Stimulated activated CD8-positive, alpha-beta memory T cell treated with anti-CD3 and anti-CD28 coated beads, Interleukin-15, amount 100 ng/mL, for 1 hour (primary cell): ENCODE data around the gene CAMTA1.

ENCODE experiments used
- DNase-seq: peaks from one replicate; pipeline ENCODE4 v3.0.0-alpha.2; 2020; ENCODE audit warnings: low read depth

Gene CAMTA1

DNA sequence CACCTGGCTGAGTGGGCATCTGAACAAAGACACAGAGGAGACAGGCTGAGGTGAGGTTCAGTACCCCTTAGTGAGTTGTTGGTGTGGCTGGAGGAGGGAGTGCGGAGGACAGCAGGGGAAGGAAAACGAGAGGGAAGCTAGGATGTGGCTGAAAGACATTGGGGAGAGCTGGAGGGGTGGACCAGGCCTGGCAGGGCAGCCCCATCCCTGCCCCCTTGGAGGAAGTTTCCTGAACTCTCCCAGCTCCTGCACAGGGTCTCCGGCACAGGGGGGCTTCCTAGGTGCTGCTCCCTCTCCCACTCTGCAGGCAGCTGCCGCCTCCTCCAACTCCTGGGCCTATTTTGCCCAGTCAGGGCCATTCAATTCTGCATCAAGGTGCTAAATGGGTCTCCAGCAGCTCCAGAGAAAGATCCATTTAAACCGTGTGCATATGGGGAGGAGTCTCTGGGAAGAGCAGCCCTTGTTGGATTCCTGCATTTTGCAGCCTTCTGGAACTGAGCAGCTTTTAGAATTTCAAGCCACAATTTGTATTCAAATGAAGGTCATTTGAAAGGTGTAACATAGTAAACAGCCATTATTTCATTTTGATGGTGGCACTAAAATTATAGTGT is 193.9 kb downstream of the CAMTA1 start:
- DNase-seq = no peak

DNA sequence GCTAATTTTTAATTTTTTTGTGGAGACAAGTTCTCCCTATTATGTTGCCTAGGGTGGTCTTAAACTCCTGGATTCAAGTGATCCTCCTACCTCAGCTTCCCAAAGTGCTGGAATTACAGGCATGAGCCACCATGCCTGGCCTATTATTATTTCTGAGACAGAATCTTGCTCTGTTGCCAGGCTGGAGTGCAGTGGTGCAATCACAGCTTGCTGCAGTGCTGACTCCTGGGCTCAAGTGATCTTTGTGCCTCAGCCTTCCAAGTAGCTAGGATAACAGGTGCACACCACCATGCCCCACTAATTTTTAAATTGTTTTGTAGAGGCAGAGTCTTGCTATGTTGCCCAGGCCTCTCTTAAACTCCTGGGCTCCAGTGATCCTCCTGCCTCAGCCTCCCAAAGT is 196.3 kb downstream of the CAMTA1 start:
- no peak for DNase-seq

DNA sequence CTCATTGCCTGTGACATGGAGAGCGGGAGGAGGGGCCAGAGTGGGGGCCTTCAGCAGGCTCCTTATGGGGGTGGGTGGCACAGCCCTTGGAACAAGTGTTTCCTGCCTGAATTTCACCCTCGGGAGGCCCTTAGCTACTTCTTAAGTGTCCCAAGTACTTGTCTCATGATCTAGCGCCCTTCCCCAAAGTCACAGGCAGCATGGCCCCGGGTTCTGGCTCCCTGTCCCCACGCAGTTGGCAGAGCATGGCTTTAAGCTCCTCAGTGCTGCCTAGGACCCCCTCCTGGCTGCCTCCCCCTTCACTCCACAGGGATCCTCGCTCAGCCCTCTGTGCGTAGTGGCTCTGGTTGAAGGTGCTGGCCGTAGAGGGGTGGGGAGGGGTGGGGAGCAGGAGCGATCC is 197.2 kb downstream of the CAMTA1 start:
- DNase-seq = no peak

DNA sequence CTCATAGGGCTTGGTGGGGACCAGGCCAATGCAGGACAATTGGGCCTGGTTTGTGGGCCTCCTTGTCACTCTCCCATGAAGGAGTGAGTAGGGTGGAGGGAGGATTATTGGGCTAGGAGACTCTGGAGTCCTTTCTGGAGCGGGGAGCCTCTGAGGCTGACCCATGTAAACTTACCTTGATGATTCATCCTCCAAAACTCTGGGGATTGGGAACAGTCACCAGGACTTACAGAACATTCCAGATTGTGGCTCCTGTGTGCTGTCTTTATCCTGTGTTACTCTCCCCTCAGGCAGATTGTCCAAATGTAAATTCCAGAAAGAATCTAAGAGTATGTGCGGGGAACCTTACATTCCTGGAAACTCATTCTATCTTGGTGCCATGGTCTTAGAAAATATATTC is 197.6 kb downstream of the CAMTA1 start:
- DNase-seq = no peak

DNA sequence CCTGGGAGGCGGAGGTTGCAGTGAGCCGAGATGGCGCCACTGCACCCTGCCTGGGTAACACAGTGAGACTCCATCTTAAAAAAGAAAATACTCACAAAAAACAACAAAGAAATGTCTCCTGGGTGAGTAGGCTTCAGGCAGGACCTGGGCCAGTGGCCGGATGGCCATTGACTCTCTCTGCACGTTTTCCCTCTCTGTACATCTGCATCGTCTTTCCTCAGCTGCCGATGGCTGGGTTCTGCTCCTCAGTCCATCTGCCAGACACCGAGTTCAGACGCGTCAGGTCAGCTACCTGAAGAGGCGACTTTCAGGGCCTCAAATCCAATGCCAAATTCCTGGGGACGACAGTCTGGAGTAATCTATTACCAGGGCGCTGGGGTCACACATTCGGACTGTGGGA is 199.3 kb downstream of the CAMTA1 start:
- DNase-seq = no peak

DNA sequence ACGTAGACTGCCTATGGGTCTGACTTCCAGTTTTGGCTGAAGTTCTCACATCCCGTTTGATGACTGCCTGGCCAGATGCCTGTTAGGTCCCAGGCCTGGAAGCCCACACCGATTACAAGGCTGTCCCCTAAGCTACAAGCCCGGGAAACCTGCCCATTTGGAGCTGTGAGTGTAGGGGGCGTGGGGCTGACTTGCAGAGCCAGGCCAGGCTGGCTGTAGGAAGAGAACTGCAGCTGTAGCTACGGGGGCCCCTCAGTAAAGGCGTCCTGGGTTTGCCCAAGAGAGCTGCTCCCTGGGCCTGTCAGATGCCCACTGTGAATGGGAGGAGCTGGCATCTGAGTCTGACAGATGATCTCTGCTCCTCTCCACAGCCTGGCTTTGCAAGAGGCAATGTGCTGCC is 199.7 kb downstream of the CAMTA1 start:
- DNase-seq = no peak

DNA sequence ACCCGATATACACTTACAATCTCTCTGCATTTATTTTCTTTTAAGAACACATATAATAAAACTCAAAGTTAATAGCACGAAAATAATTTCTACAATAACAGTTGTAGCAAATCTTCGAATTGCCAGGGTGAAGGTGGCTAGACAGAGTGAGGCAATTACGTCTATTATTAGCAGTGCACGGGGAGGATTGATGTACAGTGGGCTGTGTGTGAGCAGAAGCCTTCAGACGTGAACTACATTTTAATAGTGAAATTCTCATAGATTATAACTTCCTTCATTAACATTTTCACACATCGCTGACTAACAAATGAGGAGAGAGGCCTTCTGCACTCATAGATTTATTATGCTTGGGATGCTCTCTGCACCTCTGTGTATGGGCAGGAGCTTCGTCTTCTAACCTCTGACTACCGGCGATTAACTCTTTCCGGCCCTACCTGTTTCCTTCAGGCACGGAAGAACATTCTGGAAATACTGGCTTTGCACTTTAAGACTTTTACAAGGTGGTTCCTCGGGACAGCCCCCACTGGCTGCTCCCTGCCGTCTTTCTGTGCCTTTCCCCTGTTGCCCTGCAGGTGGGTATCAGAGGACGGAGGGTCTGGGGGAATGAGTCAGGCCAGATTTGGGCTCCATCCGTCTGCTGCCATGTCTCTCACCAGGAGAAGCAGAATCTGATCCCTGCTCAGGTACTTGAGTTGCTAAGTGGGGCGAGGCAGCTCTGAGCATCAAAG is 200.5 kb downstream of the CAMTA1 start:
- DNase-seq = no peak

DNA sequence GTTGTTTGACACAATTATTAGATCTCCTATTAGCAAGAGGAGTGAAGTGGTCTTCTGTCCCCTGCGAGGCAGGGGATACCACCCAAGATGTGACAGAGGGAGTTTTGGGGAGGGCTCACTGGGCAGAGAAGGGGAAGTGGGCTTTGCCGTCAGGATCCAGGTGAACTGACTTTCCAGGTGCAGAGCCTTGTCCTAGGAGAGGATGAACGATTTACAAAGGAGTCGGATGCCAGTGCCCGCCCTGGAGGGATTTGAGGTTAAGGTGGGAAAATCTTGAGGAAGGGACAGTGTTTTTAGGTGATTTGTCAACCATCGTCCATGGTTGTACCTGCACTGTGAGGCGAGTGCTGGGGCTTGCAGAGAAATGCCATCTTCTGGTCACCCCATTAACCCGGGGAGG is 201.0 kb downstream of the CAMTA1 start:
- no peak for DNase-seq

DNA sequence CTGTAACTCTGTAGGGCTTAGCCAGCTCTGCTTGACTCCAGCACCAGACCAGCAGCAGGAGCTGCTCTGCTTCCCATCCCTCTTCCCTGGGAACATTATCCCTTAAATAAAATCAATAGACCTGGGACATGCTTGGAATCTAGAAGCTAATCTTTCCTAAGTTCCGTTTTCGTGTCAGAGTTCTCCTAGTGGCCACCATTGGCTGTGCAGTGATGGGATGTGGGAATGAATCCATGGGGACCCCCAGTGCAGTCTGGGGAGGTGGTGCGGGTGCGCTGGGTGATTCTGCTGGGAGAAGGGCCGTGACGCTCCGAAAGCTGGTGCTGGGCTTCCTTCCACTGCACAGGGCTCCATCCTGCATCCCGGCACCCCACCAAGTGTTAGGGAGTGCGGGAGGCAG is 202.7 kb downstream of the CAMTA1 start:
- DNase-seq = no peak

DNA sequence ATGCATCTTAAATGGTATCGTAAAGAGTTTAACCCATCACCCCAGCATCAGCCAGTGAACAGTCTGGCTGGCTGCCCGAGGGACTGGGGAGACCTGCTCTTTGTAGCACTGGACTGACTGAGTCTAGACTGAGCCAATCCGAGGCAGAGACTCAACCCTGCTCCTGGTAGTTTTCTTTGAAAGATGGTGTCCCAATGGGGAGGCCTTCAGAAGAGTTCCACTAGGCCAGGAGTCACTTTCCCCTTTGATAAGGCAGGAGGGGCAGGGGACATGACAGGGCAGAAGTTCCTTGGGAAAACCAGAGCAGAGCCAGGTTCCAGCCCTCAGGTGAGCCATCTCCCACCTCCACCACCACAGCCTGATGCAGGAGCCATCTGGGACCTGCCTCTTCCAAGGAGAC is 203.5 kb downstream of the CAMTA1 start:
- DNase-seq = no peak

DNA sequence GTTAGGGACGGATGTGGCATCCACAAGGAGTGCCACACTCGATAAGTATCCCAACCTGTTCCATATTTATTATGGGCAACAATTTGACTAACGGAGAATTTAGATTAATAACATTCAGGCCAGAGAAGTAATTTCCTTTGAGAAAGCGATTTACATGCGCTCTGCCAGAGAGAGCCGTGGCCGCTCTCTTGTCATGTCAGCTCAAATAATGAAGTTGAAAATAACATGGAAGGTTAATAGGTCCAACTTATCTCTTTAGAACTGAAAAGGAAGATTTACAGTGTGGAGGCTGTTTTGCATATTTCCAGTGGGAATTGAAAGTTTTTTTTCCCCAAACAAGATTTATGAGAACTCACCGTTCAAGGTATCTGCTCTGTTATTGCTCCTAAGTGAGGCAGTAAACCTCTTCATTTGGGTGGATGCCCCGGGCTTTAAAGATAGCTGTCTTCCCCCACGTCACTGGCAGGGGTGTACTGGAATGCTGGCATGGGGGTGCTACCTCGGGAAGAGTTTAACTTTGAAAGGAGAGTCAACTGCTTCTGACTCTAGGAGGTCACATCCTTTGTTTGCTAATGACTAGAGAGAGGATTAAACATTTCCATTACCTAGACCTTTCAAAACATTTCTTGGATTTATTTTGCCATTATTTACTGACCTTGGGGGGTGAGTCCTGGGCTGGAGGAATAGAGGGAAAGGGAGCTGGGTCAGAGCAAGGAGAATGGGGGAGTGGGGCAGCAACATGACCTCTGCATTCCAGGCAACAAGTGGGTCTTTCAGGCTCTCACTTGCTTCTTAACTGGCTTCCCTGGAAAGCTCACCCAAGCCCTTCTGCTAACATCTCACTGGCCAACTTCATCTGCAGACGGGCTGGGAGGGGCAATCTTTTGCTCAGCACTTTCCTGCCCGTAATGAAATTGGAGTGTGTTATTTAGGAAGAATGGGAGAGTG is 204.2 kb downstream of the CAMTA1 start:
- no peak for DNase-seq

DNA sequence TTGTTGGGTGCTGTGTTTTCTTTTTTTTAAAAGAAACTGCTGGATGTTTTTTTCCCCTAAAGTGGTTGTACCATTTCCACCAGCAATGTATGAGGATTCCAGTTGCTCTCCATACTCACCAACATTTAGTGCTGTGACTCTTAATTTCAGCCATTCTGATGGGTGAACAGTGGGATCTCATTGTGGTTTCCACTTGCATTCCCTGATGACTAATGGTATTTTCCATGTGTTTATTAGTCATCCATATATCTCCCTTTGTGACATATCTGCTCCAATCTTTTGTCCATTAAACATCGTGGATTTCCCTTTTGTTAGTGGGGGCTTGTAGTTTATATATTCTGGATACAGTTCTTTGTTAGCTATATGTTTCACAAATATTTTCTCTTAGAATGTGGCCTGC is 206.0 kb downstream of the CAMTA1 start:
- no peak for DNase-seq

DNA sequence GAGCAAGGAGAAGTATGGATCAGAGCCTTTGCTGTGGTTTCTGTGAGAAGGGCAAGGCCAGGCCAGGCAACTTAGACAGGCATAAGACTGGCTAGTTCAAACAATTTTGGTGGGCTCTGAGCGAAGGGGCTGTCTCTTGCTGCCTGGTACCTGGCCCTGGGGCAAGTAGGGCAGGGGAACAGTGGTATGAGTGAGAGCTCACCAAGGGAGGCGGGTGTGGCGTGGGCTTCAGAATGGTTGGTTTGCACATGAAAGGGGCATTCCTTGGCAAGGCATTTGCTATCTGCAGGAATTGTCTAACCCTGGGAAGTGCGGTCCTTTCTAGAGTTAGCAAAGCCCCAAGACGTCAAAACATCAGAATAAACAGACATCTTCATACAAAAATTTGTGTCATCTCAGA is 210.5 kb downstream of the CAMTA1 start:
- no peak for DNase-seq

DNA sequence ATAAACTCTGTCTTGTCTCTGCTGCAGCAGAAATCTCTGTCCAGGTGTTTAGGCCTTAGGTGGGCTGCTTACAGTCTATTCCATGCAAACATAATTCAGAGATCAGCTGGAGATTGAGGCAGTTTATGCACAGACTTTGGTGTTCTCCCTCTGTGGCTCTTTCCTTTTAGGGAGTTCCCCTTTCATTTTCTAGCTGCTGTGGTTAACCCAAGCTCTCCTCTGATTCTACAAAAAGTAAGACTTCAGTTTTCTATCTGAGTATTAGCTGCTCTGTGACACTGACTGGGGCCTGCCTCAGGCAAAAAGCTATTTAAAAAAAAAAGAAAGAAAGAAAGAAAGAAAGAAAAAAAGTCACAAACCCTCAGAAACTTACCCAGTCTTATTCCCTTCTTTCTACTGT is 211.1 kb downstream of the CAMTA1 start:
- DNase-seq = no peak

DNA sequence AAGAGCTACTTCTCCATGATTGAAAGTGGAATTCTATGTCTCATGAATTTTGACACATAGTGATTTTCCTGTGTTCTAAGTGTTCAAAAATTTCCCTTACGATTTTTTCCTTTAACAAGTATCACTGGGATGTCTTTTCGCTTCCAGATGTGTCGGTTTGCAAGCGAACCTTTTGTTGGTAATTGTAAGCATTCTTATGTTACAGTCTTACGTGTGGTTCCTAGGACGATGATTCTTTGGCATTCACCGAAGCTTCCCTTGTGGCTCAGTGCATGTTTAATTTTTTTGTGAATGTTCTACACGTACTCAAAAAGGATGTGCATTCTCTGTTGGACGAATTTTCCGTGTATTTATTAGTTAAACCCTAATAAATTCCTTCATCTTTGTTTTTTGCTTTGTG is 211.6 kb downstream of the CAMTA1 start:
- DNase-seq = no peak

DNA sequence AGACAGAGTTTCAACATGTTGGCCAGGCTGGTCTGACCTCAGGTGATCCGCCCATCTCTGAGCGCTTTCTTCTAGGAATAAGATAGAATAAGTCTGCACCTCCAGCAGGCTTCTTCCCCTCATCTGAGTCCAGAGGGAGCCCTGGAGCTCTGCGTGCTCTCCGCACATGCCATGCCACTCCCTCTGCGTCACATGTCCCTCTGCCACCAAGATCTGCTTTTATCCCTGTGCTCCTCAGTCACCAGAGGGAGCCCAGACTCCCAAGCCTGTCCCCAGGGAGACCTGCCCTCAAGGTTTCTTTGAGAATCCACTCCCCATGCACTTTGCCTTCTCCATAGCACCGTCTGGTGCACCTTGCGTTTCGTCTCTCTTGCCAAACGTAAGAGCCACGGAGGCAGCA is 213.0 kb downstream of the CAMTA1 start:
- DNase-seq = no peak

DNA sequence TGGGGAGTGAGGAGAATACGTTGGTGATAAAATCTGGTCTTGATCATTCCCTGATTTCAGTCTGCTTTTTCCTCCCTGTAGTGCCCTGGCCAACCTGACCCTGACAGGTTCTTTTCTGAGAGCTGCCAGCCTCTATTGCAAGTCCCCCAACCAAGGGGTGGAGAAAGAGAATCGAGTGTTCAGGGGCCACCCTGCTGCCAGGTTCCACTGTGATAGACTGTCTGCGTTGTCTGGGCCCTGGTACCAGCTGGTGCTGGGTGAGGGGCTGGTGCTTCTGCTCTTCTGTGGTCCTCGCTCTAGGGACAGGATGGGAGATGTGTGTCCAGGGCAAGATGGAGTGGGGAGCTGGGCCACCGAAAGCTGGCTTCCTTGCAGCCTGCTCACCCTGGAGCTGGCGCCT is 214.6 kb downstream of the CAMTA1 start:
- no peak for DNase-seq

DNA sequence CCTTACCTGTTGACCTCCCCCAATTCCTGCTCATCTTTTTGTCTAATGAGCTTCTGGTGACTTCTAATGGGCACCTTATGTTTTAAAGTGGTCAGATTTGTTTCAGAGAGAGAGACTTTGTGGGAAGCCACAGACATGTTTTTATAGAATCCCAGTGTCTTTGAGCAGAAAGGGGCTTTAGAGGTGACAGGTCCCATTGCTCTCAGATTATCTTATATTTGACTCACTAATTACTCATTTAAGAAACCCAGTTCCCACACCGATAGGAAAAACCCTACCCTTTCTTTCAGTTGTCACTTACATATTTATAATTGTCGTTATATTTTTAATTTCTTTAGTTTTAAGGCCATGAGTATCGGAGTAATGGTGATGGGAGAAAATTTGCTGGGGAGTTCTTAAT is 215.5 kb downstream of the CAMTA1 start:
- no peak for DNase-seq

DNA sequence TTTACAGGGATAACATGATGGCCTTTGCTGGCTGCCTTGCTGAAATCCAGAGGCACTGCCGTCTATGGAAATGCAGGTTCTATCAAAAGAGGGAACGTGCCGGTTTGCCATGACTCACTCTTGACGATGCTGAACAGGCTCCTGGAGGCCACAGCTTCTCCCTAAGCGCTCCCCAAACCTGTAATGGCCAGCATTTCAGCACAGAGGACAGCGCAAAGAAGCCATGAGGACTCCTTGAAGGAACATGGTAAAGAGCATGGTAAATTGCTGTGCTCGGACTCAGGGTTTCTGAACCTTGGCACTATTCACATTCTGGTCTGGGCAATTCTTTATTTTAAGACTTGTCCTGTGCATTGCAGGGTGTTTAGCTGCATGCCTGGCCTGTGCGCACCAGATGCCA is 217.5 kb downstream of the CAMTA1 start:
- DNase-seq = no peak

DNA sequence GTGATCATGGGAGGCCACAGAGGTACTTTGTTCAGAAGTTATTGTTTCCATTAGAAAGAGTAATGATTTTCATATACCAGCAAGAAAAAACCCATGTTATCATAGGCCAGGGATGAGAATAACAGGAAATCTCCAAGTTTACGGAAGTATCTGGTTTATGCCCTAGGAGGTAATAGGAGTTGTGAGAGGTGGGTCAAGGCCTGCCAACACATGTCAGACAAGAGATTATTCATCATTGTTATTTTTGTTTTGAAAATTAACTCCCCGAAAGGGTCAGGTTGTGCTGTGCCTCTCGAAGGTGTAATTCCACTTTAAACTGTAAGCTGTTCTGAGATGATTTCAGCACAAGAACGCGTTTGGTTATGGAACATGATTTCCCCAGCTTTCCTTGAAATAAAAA is 218.4 kb downstream of the CAMTA1 start:
- no peak for DNase-seq

DNA sequence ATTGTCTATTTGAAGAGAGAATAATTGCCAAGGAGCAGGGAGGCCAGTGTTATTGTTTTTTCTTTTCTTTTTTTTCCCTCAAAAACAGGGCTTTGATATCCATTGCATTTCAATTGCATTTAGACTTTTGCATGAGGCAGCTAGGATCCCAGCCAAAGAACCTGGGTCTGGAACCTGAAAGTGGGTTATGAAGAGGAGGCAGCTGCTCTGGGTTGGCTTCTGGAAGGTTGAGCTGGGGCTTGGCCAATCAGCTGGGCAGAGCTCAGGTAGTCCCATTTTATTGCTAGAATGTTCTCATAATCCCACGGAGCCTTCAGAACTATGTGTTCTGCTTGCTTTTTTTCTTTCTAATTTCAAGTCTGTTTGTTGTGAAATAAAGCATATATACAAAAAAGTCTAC is 218.9 kb downstream of the CAMTA1 start:
- no peak for DNase-seq

DNA sequence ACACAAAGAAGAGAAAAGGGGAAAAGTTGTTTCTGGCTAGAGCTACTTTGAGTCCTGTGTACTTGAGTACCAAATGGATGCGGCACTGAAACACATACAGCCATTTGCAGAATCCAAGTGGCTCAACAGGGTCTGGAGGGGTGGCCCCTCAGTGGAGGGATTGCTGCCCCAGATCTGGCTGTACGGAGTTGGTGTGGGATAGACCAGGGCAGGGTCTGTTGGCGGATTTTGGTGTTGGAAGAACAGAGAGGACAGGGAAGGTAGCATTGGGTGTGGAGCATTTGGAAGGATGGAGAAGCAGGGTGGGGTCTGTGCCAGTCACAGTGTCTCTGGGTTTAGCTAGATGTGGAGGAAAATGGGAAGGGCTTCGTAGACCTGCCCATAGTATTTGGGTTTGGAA is 220.5 kb downstream of the CAMTA1 start:
- no peak for DNase-seq
